OCI-LY7 (cell line): Measurements from ENCODE around the gene MPRIP. TPM values are rescaled to one million over a fixed set of nuclear protein-coding genes. Genes with fewer than 3 reads are reported as not detected.

Source experiments
- BruUV-seq: library from RNA; stranded (reverse); fragments of 400-500 nt; replicated peaks from 2 replicates; lab custom pipeline; 2021; lab: Mats Ljungman, UMichigan
- CTCF ChIA-PET: fragments of 300-600 bp; sonication (Branson Sonifier 250); formaldehyde crosslinking; loops from one replicate; lab custom pipeline; 2022; ENCODE audit warnings: antibody characterized with exemption; ENCODE audit not compliant: unreplicated experiment; lab: Charles Lee
- POLR2A ChIA-PET: fragments of 300-600 bp; sonication (Branson Sonifier 250); formaldehyde crosslinking; loops from one replicate; lab custom pipeline; 2022; ENCODE audit warnings: antibody characterized with exemption; lab: Charles Lee
- DNase-seq: peaks from one replicate; pipeline ENCODE4 v3.0.0-alpha.2; 2015; ENCODE audit warnings: low spot score
- H2AFZ ChIP-seq: fragments of 200-600 bp; sonication (generic), shearing (Covaris generic); 2 replicates; pipeline ENCODE4 v1.6.1; 2014; ENCODE audit warnings: mild to moderate bottlenecking, antibody characterized with exemption, low read length, moderate library complexity
- H3K27ac ChIP-seq: fragments of 200-600 bp; sonication (generic); 2 replicates; pipeline ENCODE4 v1.5.1; 2014; ENCODE audit warnings: mixed run types, low read depth, mild to moderate bottlenecking, moderate library complexity, low read length, inconsistent platforms; ENCODE audit not compliant: poor library complexity, severe bottlenecking
- H3K36me3 ChIP-seq: fragments of 200-600 bp; sonication (generic); 2 replicates; pipeline ENCODE4 v1.6.1; 2014; ENCODE audit warnings: mild to moderate bottlenecking, antibody characterized with exemption, low read length, moderate library complexity, mixed read lengths; ENCODE audit not compliant: insufficient read depth
- H3K4me1 ChIP-seq: fragments of 200-600 bp; sonication (generic); 2 replicates; pipeline ENCODE4 v1.5.1; 2014; ENCODE audit warnings: mild to moderate bottlenecking, low read length; ENCODE audit not compliant: insufficient read depth, poor library complexity, severe bottlenecking
- H3K4me2 ChIP-seq: fragments of 200-600 bp; sonication (generic); 2 replicates; pipeline ENCODE4 v1.6.1; 2014; ENCODE audit warnings: mild to moderate bottlenecking, low read length
- H3K4me3 ChIP-seq: fragments of 200-600 bp; sonication (generic); 2 replicates; pipeline ENCODE4 v1.5.1; 2014; ENCODE audit warnings: mild to moderate bottlenecking, low read depth, low read length; ENCODE audit not compliant: poor library complexity, severe bottlenecking
- H3K79me2 ChIP-seq: fragments of 200-600 bp; sonication (generic); 2 replicates; pipeline ENCODE4 v1.6.1; 2016; ENCODE audit warnings: low read depth, mild to moderate bottlenecking, low read length, moderate library complexity, mixed read lengths; ENCODE audit not compliant: insufficient read depth
- H3K9me2 ChIP-seq: fragments of 200-600 bp; sonication (generic); 2 replicates; pipeline ENCODE4 v1.6.1; 2016; ENCODE audit warnings: mild to moderate bottlenecking, low read length, mixed read lengths; ENCODE audit not compliant: insufficient read depth
- H3K9me3 ChIP-seq: fragments of 200-600 bp; sonication (generic); 2 replicates; pipeline ENCODE4 v1.6.1; 2014; ENCODE audit warnings: mild to moderate bottlenecking, mixed run types, low read length, mixed read lengths
- H4K20me1 ChIP-seq: fragments of 200-600 bp; sonication (generic); 2 replicates; pipeline ENCODE4 v1.6.1; 2014; ENCODE audit warnings: mild to moderate bottlenecking, antibody characterized with exemption, low read length, moderate library complexity, mixed read lengths; ENCODE audit not compliant: insufficient read depth
- EZH2phosphoT487 ChIP-seq: fragments of 200-600 bp; sonication (generic); IDR thresholded peaks from 2 replicates; pipeline ENCODE4 v1.6.1; 2018; ENCODE audit warnings: low read depth, borderline replicate concordance, mild to moderate bottlenecking, mixed run types, antibody characterized with exemption, low read length, moderate library complexity, mixed read lengths
- intact Hi-C: fragments of 100-400 bp; cut with micrococcal nuclease; formaldehyde crosslinking; loops from one replicate; pipeline ENCODE4 v1.10.0; 2022; ENCODE audit not compliant: unreplicated experiment
- total RNA-seq, 2 experiments: library from RNA; depleted of rRNA in 1 of 2; stranded (reverse); fragments of >200 nt in 1 of 2; shearing (Covaris generic) in 1 of 2; gene quantifications; 2 replicates each; pipeline ENCODE4 v1.2.3, GENCODE V29; 2014 to 2022
- TF ChIP-seq, protein P1 (sequence below): fragments of 200-600 bp; sonication (generic); conservative IDR thresholded peaks from 2 replicates; pipeline ENCODE4 v1.5.1; 2014; ENCODE audit warnings: mild to moderate bottlenecking, antibody characterized with exemption, low read length, moderate library complexity, mixed read lengths

Gene MPRIP
- total RNA-seq, 2 experiments from 2014 or later: 73.3 to 109 TPM

- H3K9me2 ChIP-seq: no peaks in the 10 kb centered on the region
- no peak overlapping the region for H3K4me3 ChIP-seq
- H3K79me2 ChIP-seq: no peaks in the 10 kb centered on the region
- H3K36me3 ChIP-seq: peaks cover 29% of the 10 kb centered on the region; the same call in 1 of the 2 replicates
- POLR2A ChIA-PET: interaction anchor here (0.6 to 1.0 kb wide), 3 partner anchors 17 to 131 kb away, joined by 3 to 4 read pairs (median 4); no protein-coding TSS in a partner anchor
- no peaks in the 10 kb centered on the region for H4K20me1 ChIP-seq
- no peak overlapping the region for H2AFZ ChIP-seq
- H3K9me3 ChIP-seq: no peaks in the 10 kb centered on the region
- H3K4me2 ChIP-seq: no peak overlapping the region
- TF ChIP-seq, protein P1, sequence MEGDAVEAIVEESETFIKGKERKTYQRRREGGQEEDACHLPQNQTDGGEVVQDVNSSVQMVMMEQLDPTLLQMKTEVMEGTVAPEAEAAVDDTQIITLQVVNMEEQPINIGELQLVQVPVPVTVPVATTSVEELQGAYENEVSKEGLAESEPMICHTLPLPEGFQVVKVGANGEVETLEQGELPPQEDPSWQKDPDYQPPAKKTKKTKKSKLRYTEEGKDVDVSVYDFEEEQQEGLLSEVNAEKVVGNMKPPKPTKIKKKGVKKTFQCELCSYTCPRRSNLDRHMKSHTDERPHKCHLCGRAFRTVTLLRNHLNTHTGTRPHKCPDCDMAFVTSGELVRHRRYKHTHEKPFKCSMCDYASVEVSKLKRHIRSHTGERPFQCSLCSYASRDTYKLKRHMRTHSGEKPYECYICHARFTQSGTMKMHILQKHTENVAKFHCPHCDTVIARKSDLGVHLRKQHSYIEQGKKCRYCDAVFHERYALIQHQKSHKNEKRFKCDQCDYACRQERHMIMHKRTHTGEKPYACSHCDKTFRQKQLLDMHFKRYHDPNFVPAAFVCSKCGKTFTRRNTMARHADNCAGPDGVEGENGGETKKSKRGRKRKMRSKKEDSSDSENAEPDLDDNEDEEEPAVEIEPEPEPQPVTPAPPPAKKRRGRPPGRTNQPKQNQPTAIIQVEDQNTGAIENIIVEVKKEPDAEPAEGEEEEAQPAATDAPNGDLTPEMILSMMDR: no peak
- no TSS peak for BruUV-seq
- CTCF ChIA-PET: no interaction called here
- peaks cover 3% of the 10 kb centered on the region for H3K4me1 ChIP-seq
- H3K27ac ChIP-seq: no peak overlapping the region
- no peak for DNase-seq
- intact Hi-C loops: no loop called here
Observed at GRCh38 chr17:17172001-17172939, 130.0 kb downstream of the MPRIP start.

GRCh38 chr17:17172990-17173389, 130.7 kb downstream of the MPRIP start:
- Histone ChIP-seq H3K4me2 (no peak overlapping the region), H2AFZ (no peak overlapping the region), H3K9me3 (no peaks in the 10 kb centered on the region), H3K9me2 (no peaks in the 10 kb centered on the region), H4K20me1 (no peaks in the 10 kb centered on the region), H3K4me1 (peaks cover 3% of the 10 kb centered on the region), H3K4me3 (no peak overlapping the region), H3K27ac (no peak overlapping the region), H3K36me3 (peaks cover 36% of the 10 kb centered on the region; the same call in 1 of the 2 replicates), H3K79me2 (no peaks in the 10 kb centered on the region)
- ChIA-PET CTCF (no interaction called here), POLR2A (interaction anchor here (0.6 kb wide), 1 partner anchor 18 kb away, joined by 3 read pairs; no protein-coding TSS in a partner anchor)
- no peak for TF ChIP-seq EZH2phosphoT487
- TF ChIP-seq, protein P1: no peak
- intact Hi-C loops: no loop called here
- no peak for DNase-seq
- no TSS peak for BruUV-seq

- CTCF ChIA-PET: no interaction called here
- Histone ChIP-seq H4K20me1 (no peaks in the 10 kb centered on the region), H3K9me2 (no peaks in the 10 kb centered on the region), H3K36me3 (peaks cover 40% of the 10 kb centered on the region; the same call in 1 of the 2 replicates), H3K4me2 (no peak overlapping the region), H3K9me3 (no peaks in the 10 kb centered on the region), H3K79me2 (no peaks in the 10 kb centered on the region), H3K4me1 (peaks cover 3% of the 10 kb centered on the region), H2AFZ (no peak overlapping the region), H3K4me3 (no peak overlapping the region), H3K27ac (no peak overlapping the region)
- TF ChIP-seq EZH2phosphoT487: no peak
- TF ChIP-seq, protein P1: no peak
- intact Hi-C loops: no loop called here
- POLR2A ChIA-PET: no interaction called here
- BruUV-seq: no TSS peak
- no peak for DNase-seq
Observed at GRCh38 chr17:17173921-17174320, 131.7 kb downstream of the MPRIP start.
